Left hindlimb (tissue), 1 donor: ENCODE data around the gene ZNF766.
"Not testable (repeated sequence)": the region's sequence is repeated elsewhere in the genome, so short reads cannot be mapped to it uniquely, and the experiment has no call there.

Source experiments
- DNase-seq: peaks from one replicate; pipeline ENCODE4 v3.0.0-alpha.2; 2018

The ZNF766 gene

DNA sequence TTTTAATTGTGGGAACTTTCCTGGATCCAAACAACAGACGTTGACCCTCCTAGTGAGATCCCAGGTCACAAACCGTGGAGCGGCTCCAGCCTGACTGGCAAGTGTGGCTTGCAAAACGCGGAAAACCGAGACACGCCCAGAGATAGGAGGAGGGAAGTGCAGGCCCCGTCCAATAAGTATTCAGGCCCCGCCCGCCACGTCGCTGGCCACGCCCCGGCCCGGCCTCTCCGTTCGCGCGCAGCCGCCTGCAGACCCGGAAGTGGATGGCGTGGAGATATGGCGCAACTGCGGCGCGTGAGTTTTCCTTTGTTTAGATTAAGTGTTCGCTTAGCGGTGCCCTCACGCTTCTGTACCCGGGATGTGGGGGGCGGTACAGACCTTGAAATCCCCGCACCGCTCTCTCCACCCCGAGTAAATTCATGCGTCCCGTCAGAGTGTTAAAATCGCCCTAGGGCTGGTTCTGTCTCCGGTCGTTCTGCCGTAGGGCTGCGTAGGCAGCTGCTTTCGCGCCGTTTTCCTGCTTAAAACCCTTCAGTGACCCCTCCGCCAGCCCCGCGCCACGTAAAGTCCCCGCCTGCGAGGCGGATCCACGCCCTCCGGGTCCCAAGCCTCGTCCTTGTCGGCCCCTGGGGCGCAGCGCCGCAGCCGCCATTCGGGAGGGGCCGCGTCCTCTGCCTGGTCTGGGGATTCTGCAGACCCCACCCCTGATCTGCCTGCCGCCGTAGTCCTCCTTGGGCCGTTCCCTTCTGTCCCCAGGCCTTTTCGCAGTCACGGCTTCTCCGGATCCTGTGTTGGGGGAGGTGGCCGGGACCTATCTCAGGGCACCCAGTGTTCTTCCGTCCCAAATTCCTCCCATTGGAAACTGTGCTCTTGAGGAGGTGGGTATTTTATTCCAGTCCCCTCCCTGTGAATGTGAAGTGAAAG, at the start of gene ZNF766:
TSS of gene ZNF766 (plus strand) at position 250 of the 924 bp plus-strand sequence. CDS start at position 277, 27 bp downstream.
- peak; percentile 97 for DNase-seq

DNA sequence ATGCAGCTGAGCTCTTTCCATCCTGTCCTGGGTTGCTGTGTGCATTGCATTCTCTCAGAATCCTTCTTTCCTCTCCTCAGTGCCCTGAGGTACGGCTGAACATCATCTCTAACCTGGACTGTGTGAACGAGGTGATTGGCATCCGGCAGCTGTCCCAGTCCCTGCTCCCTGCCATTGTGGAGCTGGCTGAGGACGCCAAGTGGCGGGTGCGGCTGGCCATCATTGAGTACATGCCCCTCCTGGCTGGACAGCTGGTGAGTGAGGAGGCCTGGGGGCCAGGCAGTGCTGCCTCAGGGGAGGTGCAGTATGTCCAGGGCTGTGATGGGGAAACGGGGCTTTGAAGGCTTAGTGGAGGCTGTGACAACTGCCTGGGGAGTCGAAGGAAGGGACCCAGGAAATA, 49.8 kb upstream of the ZNF766 start:
- DNase-seq = peak; percentile 56

DNA sequence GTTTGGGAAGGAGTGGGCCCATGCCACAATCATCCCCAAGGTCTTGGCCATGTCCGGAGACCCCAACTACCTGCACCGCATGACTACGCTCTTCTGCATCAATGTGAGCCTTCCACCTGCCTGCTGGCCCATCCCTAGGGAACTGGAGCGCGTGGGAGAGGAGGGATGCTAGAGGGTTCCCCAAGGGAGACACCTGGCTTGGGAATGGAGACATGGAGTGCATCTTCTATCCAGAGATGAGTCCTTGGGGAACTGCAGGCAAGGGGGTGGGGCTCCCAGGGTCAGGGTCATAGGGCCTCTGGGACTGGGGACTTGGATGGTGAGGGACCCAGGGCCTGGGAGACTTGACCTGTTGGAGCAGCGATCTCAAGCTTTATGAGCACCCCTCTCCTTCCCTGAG, 48.4 kb upstream of the ZNF766 start:
- DNase-seq = no peak

DNA sequence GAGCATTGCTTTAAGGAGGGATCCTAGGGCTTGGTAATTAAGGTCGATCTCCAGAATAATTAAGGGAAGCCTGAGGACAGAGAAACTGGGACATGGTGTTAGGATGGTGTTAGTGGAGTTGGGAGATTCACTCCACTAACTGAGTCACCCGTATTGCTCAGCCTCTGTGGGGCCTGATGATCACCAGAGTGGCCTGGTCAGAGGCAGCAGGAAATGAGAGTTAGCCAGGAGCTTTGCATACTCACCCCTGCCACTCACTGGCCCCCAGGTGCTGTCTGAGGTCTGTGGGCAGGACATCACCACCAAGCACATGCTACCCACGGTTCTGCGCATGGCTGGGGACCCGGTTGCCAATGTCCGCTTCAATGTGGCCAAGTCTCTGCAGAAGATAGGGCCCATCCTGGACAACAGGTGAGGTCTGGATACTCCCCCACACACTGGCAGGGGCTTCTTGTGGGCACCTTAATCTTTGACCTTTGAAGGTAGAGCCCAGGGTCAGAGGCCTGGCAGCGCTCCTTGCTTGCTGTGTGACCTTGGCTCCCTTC, 47.5 kb upstream of the ZNF766 start:
- DNase-seq = no peak

DNA sequence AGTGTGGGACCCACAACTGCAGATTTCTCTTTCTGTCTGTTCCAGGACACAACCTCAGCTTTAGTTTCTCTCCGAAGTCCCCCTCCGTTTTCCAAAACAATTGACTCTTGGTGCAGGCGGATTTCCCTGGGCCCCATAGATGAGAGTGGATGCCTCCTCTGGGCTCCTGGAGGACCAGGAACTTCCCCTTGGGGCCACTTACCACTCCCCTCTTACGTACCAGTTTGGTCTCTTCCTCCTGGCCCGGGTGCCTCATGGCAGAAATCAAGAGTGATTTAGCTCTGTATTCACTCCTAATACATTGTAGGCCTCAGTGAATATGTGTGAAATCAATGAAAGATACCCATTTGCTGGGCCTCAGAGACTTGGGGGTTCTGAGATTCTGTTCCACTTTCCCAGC, 45.2 kb upstream of the ZNF766 start:
- no peak for DNase-seq

DNA sequence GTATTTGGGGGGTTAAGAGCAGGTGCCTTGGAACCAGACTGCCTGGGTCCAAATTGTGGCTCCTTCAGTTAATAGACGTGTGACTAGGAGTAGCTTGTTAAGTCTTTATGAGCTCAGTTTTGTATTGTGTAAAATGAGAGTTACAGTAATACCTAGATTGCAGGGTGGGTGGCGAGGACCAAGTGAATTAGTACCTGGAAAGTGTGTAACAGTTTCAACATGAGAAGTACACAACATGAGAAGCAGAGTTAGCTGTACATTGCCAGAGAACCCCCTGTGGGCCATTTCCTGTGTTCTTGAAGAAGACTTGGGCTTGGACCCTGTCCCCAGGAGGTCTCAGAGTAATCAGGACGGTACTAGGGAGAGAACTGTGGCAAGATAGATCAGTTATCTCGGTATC, 42.7 kb upstream of the ZNF766 start:
- no peak for DNase-seq

DNA sequence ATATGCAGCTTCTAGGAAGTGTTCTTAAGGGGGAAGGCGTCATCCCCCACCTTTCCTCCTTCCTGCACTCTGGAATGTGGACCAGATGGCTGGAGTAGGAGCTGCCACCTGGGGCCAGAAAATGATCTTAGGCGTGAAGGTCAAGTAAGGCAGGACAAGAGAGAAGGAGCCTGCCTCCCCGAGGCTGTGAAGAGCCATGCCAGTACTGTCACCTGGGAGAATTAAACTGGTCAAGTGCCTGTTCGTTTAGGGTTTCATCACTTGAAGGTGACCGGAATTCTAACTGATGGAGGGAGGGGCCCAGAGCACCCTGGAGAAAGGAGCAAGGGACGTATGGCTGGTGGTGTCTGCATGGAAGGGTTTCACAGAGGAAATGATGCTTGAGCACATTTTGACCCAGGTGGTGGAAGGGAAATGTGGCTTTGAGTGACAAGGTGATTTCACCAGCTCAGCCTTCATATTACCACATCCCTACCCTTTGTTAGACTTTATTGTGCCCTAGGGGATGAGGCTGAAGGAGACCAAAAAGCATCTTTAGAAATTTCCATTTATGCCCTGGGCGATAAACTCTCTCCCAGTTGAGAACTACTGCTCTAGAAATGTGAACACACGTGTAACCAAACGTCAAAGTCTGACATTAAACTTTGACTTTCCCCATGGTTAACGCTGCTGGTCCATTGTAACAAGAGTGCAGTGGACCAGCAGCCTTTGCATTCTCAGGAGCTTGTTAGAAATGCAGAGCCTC, 42.0 kb upstream of the ZNF766 start:
- no peak for DNase-seq

DNA sequence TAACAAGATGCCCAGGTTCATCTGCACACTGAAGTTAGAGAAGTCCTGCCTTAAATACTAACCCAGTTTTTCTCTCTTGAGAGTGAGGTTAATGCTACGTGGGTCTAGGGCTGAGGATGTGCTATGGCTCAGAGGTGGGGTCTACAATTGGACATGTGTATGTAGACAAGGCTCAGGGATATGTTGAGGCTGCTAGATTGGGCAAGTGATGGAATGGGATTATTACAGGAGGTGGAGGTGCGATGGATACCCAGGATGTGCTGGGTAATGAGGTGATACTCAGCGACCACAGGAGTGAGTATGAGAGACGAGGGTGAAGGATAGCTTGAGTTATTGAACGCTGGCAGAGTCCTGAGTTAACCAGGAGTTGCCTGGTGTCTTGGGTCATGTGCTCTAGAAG, 41.4 kb upstream of the ZNF766 start:
- no peak for DNase-seq

DNA sequence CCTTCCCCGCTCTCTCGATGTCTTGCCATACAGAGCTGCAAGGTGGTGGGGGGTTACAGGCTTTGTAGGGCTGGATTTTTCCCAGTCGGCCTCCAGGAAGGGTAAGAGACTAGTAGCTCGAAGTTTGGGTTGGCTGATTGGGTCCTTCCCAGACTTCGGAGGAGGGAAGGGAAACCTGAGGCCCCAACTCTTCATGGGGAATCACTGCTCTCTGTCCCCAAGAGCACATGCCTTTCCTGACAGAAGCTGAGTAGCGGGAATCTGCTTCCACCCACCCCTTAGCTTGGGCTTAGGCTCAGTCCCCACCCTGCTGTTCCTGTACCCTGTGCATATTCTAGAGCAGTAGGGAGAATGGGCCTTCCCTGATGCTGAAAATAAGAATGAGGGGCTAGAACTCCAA, 39.9 kb upstream of the ZNF766 start:
- DNase-seq = no peak

DNA sequence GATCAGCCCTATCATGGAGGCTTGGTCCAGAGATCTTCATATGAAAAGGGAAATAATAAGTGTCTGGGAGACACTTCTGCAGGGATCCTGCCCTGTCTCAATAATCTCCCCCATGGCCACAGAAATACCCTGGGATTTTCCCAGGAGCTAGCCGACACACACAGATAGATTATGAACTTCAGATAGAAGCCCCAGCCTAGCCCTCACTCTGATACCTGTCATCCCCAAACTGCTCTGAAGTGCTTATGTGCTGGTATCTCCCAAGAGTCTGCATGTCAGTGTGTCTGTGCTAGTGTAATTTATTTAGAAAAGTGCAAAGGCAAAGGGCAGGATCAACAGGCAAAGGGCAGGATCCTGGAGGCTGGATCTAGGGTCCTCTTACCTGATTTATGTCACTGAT, 38.7 kb upstream of the ZNF766 start:
- DNase-seq = no peak

DNA sequence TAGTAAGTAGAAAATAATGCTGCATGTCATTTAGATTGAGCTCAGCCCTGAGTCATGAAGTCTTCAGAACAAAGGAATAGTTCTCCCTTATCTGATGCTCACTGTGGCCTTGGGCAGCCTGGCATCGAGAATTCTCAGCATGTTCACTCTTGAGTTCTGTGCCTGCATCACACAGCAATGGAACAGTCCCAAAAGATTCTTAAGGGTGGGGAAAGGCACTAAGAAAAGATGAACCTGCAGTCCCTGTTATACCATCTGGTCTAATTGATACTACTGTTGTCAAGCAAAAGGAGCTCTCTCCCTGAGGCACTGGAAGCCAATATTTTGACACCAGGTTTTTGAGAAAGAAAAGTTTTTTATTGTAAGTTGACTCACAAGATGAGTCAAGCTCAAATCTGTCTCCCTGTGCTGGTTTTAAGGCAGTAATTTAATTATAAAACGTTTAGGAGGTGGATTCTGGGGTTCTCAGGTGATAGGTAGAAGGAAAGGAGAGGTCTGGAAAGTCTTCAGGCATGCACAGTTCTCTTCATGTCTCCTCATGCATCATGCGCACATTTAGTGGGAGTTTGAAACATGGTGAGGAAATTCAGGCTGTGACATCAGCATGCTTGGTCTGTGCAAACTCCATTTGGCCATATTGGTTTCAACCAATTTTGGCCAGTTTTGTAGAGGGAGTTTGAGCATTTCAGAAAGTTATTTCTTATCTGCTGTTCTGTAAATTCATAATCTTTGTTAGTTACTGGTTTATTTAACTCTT, 38.1 kb upstream of the ZNF766 start:
- DNase-seq = no peak

DNA sequence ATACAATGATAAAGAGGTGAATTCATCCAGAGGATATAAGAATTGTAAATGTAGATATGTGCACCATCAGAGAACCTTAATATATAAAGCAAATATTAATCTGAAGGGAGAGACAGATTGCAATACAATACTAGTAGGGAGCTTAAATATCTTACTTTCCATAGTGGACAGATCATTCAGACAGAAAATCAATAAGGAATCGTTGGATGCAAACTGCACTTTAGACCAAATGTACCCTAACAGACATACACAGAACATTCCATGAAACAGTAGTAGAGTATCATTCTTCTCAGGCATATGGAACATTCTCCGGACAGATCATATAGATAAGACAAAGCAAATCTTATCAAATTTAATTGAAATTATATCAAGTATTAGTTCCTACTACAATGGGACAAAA, 35.0 kb upstream of the ZNF766 start:
- DNase-seq = no peak

DNA sequence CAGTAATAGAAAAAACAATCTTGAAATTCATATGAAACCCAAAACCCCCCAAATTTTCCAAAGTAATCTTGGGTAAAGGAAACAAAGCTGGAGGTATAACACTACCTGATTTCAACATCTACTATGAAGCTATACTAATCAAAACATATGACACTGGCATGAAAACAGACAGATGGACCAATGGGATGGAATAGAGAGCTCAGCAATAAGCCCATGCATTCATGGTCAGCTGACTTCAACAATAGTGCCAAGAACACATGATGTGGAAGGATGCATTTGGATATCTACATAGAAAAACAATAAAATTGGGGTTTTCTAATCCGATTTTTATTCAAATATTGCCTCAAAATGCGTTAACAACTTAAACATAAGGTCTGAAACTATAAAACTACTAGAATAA, 32.2 kb upstream of the ZNF766 start:
- DNase-seq = no peak

DNA sequence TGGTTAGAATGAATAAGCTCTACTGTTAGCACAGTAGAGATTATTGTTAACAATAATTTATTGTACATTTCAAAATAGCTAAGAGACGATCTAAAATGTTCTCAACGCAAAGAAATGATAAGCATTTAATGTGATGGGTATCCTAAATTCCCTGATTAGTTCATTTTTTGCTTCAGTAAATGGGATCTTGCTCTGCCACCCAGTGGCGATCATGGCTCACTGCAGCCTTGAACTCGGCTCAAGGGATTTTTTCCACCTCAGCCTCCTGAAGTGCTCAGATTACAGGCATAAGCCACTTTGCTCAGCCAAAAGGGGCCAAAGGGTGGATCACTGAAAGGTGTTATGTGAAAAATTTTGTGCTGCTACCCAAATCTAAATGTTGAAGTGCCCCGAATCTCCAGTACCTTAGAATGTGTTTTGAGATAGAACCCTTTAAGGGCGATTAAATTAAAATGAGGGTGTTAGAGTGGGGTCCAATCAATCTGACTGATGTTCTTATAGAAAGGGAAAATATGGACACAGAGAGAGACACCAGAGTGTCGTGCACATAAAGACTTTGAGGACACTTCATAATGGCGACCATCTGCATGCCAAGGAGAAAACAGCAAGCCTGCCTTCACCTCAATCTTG, 31.5 kb upstream of the ZNF766 start:
- DNase-seq = peak; percentile 62

DNA sequence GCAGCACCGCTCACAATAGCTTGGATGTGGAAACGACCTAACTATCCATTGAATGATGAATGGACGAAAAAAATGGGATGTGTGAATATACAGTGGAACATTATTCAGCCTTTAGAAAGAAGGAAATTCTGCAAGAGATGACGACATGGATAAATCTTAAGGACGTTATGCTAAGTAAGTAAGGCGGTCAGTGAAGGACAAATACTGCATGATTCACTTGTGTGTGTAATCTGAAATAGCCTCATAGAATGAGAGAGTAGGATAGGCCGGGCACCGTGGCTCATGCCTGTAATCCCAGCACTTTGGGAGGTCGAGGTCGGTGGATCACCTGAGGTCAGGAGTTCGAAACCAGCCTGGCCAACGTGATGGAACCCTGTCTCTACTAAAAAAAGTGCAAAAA, 25.4 kb upstream of the ZNF766 start:
- no peak for DNase-seq

DNA sequence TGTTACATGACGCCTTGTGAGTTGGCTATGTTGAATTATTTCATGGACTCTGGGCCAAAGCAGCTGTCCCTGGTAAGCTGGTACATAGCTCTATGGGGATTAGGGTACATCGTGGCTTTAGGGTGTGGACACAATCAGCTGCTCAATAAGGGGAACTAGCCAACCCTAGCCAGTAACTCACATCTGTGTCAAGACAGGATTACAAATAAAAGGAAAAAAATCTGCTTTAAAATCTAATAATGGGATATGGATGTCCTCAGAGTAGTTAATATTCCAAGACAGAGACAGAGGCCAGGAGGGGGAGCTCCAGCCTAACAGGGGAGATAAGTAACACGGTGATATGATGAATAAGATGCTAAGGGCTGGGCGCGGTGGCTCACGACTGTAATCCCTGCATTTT, 21.1 kb upstream of the ZNF766 start:
- DNase-seq = peak; percentile 51

DNA sequence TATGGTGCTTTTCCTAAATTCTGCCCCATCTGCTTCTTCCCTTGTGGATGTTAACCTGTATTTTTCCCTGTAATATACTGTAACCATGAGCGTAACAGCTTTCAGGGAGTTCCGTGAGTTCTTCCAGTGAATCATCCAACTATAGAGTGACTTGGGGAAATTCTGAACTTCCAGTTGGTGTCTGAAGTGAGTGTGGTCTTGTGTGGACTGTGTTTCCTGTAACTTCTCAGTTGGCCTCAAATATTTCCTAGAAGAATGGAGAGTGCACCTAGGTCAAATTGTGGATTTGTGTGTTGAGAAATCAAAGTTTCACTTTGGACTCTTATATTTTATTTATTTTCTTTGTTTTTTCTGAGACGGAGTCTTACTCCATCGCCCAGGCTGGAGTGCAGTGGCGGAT, 11.0 kb upstream of the ZNF766 start:
- DNase-seq = no peak

DNA sequence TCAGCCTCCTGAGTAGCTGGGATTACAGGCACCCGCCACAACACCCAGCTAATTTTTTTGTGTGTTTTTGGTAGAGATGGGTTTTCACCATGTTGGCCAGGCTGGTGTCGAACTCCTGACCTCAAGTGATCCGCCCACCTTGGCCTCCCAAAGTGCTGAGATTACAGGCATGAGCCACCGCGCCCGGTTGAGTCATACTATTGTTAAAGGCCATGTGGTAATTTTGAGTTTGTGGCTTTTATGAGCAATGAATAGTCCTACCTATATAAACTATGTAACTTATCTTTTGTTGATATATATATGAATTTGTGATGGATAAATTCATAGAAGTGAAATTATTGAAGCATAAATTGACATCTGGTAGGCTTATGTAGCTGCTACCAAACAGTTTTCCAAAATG, 3.8 kb upstream of the ZNF766 start:
- DNase-seq = not testable (repeated sequence)

DNA sequence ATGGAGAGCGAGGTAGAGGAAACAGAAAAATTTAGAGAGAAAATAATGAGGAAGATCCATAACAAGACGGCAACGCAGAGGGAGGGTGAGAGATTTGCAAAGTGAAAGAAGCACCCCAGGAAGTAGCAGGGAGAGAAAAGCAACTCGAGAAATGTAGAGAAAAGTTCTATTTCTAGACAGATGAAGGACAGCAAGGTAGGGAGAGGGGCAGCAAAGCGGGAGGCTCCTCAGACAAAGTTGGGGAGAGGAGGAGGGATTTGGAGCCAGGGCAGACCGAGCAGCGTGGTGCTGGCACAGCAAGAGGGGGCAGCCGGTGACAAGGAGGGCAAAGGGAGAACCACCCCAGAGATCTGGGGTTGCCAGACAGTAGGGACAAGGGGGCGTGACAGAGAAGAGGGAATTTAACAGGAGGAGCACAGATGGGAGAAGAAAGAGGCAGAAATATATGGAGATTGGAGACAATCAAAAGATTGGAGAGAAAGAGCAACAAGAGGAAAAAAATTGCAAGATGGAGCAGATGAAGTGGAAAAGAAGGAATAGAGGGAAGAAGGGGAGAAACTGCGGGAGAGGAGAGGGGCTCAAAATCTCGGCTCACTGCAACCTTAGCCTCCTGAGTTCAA, 989 bp downstream of the ZNF766 start:
- DNase-seq = peak; percentile 34

DNA sequence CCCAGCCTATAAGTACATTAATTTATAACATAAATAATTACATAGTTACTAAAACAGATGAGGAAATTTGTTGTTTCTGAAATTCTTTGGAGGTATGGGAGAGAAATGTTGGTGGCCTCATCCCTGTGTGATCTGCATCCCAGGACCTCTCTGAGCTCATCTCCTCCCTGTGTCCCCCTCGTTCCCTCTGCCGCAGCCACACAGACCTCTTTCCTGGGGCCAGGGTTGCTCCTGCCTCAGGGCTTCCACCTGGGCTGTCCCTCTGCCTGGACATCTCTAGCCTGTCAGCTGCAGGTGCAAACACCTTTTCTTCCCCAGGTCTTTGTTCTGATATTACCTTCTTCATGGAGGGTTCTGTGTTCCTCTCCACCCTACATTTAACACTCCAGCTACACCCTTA, 3.9 kb downstream of the ZNF766 start:
- no peak for DNase-seq

DNA sequence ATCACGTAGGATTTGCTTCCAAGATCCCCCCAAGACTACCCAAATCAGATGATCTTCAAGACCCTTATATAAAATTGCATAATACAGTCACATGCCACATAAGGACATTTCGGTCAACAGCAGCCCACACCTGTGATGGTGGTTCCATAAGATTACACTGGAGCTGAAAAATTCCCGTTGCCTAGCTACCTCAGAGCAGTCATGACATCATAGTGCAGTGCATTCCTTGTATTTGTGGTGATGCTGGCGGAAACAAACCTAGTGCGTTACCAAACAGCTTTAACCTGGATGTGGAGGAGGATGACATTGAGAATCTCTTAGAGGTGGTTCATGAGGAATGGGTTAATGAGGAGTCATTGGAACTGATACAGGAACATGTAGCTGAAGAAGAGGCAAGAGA, 4.8 kb downstream of the ZNF766 start:
- no peak for DNase-seq

DNA sequence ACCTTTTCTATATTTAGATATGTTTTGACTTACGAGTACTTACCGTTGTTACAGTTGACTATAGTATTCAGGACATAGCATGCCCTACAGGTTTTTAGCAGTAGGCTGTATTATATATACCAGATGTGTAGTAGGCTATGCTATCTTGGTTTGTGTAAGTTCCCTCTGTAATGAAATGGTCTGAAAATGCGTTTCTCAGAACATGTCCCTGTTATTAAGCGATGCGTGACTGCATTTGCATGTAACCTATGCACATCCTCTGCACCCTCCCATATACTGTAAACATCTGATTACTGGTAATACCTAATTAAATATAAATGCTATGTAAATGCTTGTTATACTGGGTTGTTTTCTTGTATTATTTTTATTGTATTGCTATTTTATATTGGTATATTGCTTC, 6.6 kb downstream of the ZNF766 start:
- no peak for DNase-seq
